HL-60/S4 treated with retinoic acid at 250 ng/mL for 4 days and 3 days (cell line): ENCODE results near the gene CD84.
"Not testable (repeated sequence)": the region's sequence is repeated elsewhere in the genome, so short reads cannot be mapped to it uniquely, and the experiment has no call there.

Experiments
- in situ Hi-C: fragments of 300-500 bp; cut with MboI; formaldehyde crosslinking; loops from 2 replicates; pipeline ENCODE4 v1.7.0; 2022; ENCODE audit warnings: low sequenced_read_pairs

CD84 gene, protein sequence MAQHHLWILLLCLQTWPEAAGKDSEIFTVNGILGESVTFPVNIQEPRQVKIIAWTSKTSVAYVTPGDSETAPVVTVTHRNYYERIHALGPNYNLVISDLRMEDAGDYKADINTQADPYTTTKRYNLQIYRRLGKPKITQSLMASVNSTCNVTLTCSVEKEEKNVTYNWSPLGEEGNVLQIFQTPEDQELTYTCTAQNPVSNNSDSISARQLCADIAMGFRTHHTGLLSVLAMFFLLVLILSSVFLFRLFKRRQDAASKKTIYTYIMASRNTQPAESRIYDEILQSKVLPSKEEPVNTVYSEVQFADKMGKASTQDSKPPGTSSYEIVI

DNA sequence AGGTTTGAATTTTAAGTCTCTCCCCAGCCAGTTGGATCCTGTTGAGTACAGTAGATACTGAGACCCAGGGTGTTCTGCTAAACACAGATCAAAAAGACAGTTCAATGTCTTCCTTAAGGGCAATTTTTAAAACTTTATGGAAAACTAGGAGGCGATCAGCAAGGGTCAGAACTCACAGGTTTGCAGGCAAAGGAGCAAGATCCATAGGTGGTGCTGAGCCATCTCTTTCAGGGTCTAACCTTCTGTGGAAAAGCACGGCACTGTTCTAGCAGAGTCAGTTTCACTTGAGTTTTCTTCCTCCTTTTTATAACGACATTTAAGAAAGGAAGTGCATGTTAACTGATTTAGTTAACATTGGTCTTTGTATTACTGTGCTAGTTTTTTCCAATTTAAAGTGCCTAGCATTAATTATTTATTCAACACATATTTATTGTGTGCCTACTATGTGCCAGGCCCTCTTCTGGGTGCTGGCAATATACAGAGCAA lies at the start of gene CD84:
TSS of gene CD84 (minus strand) at position 281 of the 486 bp plus-strand sequence. CDS start at position 222, 59 bp downstream.
- in situ Hi-C loops = no loop called here

GRCh38 chr1:160628799-160629263 lies 49.5 kb upstream of the CD84 start:
- in situ Hi-C loops = no loop called here

GRCh38 chr1:160627677-160628289 lies 48.5 kb upstream of the CD84 start:
- in situ Hi-C loops = not testable (repeated sequence)

GRCh38 chr1:160626509-160627342 lies 47.4 kb upstream of the CD84 start:
- in situ Hi-C loops = no loop called here

GRCh38 chr1:160625725-160626498 lies 46.6 kb upstream of the CD84 start:
- in situ Hi-C loops = no loop called here

DNA sequence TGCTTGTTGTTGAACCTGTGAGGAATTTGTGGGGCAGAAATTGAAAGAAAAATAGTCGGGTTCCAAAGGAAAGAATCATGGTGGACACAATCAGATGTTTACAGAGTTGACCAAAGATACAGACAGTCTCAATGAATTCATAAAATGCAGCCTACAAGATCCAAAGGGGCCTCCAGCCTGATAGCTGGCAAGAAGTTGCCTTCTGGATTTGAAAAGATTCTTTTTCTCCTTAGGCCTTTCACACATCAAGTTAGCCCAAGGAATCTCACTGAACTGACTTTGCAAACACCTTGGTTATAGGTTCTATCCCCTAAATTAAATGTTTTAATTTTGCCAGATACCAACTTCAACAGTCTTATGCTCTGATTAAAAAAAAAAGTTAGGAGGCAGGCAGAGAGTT lies 46.0 kb upstream of the CD84 start:
- in situ Hi-C loops = no loop called here

DNA sequence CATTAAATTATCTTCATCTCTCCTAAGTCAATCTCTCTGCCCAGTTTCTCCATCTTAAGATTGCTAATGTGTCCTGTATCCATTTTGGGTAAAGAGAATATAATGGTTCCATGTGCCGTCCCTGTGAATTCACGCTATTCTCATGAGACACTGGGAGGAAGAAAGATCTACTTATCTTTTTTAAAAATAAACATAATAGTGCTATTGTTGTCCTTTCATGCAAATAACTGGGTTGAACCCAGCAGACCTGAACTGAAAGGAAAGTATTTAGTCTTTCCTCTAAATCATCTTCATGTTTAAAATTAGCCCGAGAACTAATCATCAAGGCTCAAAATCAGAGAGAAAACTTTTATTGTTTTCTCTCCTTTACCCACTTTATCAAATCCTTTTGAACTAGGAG lies 45.2 kb upstream of the CD84 start:
- in situ Hi-C loops = no loop called here

DNA sequence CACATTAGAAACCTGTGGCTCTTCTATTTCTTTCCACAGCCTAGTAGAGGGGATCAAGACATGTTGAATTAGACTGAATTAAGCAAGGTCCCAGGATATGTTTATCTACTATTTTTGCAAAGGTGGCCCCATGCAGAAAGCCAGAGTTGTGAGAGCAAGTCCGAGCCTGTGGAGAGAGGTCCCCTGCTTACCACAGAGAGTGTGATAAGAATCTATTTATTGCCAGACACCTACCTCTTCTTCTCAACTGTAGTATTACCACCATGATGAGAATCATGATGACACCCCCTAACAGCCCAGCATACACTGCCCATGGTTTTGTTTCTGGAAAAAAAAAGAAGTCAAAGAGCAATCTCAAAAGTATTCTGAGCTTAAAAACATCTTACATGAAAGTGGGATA lies 44.6 kb upstream of the CD84 start:
- in situ Hi-C loops = no loop called here

DNA sequence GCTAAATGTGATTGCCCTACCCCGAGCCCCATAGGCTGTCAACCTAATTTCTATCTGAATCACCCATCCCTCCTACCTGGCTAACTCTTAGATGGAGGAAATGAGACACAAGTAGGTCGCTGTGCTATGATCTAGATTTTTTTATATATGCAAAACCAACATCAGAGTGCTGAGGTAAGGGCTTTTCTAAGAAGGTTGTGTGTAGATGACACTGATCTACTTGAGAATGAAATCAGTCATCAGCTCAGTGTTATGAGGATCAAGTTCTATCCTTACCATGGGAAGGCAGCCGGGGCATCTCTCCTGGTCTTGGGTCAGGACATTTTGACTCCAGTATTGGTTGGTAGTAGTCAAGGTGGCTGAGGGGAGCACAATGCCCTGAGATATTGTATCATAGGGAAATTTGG lies 43.9 kb upstream of the CD84 start:
- in situ Hi-C loops = no loop called here

DNA sequence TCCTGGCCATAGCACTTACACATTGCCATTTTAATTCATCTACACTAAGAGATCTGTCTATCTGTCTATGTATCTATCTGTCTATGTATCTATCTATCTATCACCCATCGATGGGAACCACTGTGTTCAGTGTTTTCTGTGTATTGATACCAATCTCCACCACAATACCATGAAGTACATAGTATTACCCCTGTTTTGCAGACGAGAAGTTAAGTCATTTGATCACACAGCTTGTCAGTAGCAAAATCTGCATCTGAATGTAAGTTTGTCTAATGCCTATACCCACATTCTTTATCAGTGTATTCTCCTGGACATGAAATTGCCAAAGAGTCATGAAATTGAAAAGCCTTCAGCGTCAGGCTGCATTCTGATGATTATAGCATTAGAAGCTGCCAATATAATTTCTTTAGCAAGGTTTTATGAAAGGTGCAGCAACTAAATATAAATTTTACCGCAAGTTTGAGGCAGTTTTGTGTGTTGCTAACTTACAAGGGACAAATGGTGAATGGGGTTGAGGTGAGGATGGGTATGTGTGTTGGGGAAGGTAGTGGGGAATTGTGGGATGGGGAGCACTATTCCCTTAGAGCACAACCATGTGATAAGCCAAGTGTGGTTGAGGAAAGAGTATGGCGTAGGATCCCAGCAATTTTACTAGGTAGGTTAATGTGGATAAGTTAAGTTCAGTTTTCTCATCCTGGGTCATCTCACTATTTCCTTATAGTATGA lies 43.4 kb upstream of the CD84 start:
- in situ Hi-C loops = no loop called here

GRCh38 chr1:160621633-160622413 lies 42.5 kb upstream of the CD84 start:
- in situ Hi-C loops = no loop called here

DNA sequence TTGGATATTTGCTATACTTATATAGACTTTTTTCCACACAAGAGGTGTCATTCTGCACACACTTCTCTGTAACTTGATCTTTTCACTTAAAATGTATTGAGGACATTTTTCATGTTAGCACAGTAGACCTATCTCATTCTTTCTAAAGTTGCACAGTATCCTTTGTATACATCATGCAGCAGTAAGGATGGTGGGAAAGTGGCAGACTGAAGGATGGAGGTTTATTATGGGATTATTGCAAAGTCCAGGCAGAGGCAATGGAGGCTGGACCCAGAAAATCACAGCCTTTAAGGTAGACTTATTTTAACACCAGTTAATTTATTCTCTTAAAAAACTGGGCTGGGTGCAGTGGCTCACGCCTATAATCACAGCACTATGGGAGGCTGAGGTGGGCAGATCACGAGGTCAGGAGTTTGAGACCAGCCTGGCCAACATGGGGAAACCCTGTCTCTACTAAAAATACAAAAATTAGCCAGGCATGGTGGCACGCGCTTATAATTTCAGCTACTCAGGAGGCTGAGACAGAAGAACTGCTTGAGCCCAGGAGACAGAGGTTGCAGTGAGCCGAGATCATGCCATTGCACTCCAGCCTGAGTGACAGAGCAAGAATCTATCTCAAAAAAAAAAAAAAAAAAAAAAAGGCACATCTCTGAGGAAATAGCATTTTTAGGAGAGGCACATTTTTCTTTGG lies 41.8 kb upstream of the CD84 start:
- in situ Hi-C loops = no loop called here

- in situ Hi-C loops = no loop called here
Measured at GRCh38 chr1:160619742-160620277, 40.5 kb upstream of the CD84 start.

DNA sequence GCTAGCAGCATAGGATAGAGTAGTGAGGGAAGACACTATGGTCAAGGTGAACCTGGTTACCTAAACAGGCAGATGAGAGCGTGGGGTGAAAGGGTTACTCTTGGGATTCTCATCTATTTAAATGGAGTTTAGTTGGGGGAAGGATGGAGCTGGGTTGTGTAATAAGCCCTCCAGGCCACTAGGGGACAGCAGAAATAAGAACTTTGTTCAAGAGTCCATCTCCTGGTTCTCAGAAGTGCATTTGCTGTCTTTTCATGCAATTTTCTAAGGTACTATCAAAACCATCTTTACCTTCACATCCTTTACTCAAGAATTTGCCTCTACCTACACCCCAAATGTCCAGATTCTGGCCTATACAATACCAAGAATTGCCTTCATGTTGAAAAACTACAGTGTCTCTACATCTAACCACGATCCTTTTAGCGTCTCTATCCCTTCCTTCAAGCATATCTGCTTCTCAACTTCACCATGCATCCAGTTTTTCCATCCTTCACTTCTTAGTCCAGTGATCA lies 39.5 kb upstream of the CD84 start:
- in situ Hi-C loops = no loop called here

DNA sequence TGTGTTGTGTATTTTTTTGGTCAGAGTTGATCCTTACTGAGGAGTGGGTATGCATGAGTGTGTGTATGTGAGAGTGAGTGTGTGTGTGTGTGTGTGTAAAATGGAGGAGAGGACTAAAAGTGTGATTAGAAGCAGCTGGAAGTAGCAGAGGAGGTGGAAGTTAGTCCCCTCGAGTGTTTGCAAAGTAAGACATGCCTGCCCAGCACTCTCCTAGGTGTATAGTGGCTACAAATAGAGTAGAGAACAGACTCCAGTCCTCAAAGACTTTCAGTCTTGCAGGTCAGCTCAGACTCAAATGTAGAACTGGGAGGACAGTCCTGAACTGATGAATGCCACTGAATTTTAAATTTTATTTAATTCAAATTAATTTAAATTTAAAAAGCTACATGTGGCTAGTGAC lies 39.0 kb upstream of the CD84 start:
- in situ Hi-C loops = no loop called here

DNA sequence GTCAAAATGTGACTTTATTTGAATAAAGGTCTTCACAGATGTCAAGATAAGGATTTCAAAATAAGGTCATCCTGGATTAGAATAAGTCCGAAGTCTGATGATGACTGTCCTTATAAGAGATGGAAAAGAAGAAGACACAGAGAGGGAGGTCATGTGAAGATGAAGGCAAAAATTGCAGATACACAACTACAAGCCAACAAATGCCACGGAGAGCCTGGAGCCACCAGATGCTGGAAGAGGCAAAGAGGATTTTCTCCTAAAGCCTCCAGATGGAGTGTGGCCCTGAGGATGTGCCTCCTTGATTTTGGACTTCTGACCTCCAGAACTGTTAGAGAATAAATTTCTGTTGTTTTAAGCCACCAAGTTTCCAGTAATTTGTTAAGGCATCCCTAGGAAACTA lies 36.4 kb upstream of the CD84 start:
- in situ Hi-C loops = no loop called here

DNA sequence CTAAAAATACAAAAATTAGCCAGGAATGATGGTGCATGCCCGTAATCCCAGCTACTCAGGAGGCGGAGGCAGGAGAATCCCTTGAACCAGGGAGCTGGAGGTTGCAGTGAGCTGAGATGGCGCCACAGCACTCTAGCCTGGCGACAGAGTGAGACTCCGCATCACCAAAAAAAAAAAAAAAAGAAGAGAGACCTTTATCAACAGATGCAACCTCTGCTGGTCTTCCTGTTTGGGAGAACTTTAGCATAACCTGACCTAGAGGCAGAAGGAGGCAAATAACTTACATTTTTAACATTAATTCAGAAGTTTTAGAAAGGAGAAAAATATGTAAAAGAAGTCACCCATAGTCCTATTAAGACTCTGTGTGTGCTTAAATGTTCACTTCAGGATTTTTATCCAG lies 35.1 kb upstream of the CD84 start:
- in situ Hi-C loops = no loop called here

- in situ Hi-C loops = no loop called here
Measured at GRCh38 chr1:160612613-160613218, 33.4 kb upstream of the CD84 start.
